ENCODE data around the gene RBM6. TPM values are rescaled to one million over a fixed set of nuclear protein-coding genes. Genes with fewer than 3 reads are reported as not detected.
A peak's percentile ranks its signal among the peaks of the same experiment; 100 is the strongest.

RBM6 gene
- total RNA-seq, 6 experiments from 2014 or later = 32.5 to 41.6 (median 34.5) TPM

DNA sequence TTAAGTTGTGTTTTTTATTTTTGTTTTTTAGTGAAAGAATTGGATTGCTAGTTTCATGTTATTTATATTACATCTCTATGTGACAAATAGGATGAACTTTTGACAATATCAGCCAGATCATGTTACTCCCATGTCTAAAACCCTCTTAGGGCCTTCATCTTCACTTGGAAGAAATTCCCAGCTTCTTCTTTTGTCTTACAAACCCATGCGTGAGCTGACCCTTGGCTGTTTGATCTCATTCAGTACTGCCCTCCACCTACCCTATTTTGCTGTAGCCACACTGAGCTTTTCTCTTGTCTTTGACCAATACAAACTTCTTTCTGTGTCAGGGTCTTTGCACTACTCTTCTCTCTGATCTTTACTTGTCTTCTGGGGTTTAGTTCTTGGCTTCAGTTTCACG, 37.0 kb downstream of the RBM6 start:
- Mint-ChIP-seq H3K4me3 (no peak overlapping the region), H3K27ac (no peak overlapping the region), H3K9me3 (no peaks in the 10 kb centered on the region), H3K4me1 (ENCODE audit: low read depth) (peaks cover 17% of the 10 kb centered on the region), H3K36me3 (ENCODE audit: low read depth) (no peaks in the 10 kb centered on the region), H3K27me3 (ENCODE audit: insufficient read depth) (peaks cover 2% of the 10 kb centered on the region; the same call in 1 of the 2 replicates)
- DNase-seq = no peak
- TF ChIP-seq, protein P1, sequence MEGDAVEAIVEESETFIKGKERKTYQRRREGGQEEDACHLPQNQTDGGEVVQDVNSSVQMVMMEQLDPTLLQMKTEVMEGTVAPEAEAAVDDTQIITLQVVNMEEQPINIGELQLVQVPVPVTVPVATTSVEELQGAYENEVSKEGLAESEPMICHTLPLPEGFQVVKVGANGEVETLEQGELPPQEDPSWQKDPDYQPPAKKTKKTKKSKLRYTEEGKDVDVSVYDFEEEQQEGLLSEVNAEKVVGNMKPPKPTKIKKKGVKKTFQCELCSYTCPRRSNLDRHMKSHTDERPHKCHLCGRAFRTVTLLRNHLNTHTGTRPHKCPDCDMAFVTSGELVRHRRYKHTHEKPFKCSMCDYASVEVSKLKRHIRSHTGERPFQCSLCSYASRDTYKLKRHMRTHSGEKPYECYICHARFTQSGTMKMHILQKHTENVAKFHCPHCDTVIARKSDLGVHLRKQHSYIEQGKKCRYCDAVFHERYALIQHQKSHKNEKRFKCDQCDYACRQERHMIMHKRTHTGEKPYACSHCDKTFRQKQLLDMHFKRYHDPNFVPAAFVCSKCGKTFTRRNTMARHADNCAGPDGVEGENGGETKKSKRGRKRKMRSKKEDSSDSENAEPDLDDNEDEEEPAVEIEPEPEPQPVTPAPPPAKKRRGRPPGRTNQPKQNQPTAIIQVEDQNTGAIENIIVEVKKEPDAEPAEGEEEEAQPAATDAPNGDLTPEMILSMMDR (IDR thresholded peaks at IDR 0.05) = no peak

- no peaks in the 10 kb centered on the region for H3K9me3 Mint-ChIP-seq
- TF ChIP-seq, protein P1 (IDR thresholded peaks at IDR 0.05) = no peak
- DNase-seq = no peak
- peaks cover 2% of the 10 kb centered on the region; the same call in 1 of the 2 replicates for H3K27me3 Mint-ChIP-seq (ENCODE audit: insufficient read depth)
- no peak overlapping the region for H3K4me3 Mint-ChIP-seq
- no peak overlapping the region for H3K27ac Mint-ChIP-seq
- H3K36me3 Mint-ChIP-seq (ENCODE audit: low read depth) = no peaks in the 10 kb centered on the region
- no peaks in the 10 kb centered on the region for H3K4me1 Mint-ChIP-seq (ENCODE audit: low read depth)
Measured at GRCh38 chr3:49984394-49984793, 44.4 kb downstream of the RBM6 start.

GRCh38 chr3:49992326-49992725, 52.4 kb downstream of the RBM6 start:
- no peaks in the 10 kb centered on the region; the same call in 1 of the 2 replicates for H3K36me3 Mint-ChIP-seq (ENCODE audit: low read depth)
- peaks cover 3% of the 10 kb centered on the region for H3K4me1 Mint-ChIP-seq (ENCODE audit: low read depth)
- DNase-seq = no peak
- no peaks in the 10 kb centered on the region for H3K9me3 Mint-ChIP-seq
- no peak overlapping the region for H3K27ac Mint-ChIP-seq
- no peak overlapping the region for H3K4me3 Mint-ChIP-seq
- H3K27me3 Mint-ChIP-seq (ENCODE audit: insufficient read depth) = no peaks in the 10 kb centered on the region
- TF ChIP-seq, protein P1 (IDR thresholded peaks at IDR 0.05) = no peak

- no peaks in the 10 kb centered on the region for H3K27me3 Mint-ChIP-seq (ENCODE audit: insufficient read depth)
- DNase-seq = no peak
- no peak overlapping the region for H3K4me3 Mint-ChIP-seq
- H3K9me3 Mint-ChIP-seq = no peaks in the 10 kb centered on the region
- no peak overlapping the region for H3K27ac Mint-ChIP-seq
- TF ChIP-seq, protein P1 (IDR thresholded peaks at IDR 0.05) = no peak
- peaks cover 2% of the 10 kb centered on the region; the same call in 1 of the 2 replicates for H3K36me3 Mint-ChIP-seq (ENCODE audit: low read depth)
- H3K4me1 Mint-ChIP-seq (ENCODE audit: low read depth) = peaks cover 22% of the 10 kb centered on the region
Measured at GRCh38 chr3:49994476-49994875, 54.5 kb downstream of the RBM6 start.

DNA sequence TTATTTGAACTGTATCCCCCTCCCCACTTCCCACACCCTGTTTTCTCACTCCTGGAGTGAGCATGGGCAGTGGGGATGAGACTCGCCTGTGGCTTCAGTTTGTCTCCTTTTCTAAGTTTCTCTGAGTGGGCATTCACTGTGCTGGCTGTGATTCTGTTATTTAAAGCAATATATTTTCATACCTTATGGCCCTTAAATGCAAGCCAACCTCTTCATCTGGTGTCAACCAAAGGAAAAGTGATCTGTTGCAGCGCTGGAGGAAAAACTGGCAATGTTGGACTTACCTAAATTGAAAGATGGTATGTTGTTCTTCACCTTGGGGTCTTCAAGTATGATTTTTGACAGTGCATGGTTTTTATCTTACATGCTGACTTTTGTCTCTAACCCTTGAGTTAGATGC, 56.1 kb downstream of the RBM6 start:
- TF ChIP-seq, protein P1 (IDR thresholded peaks at IDR 0.05) = no peak
- H3K4me1 Mint-ChIP-seq (ENCODE audit: low read depth) = peaks cover 22% of the 10 kb centered on the region
- no peak for DNase-seq
- no peak overlapping the region for H3K4me3 Mint-ChIP-seq
- H3K36me3 Mint-ChIP-seq (ENCODE audit: low read depth) = peaks cover 6% of the 10 kb centered on the region; the same call in 1 of the 2 replicates
- H3K9me3 Mint-ChIP-seq = no peaks in the 10 kb centered on the region
- H3K27me3 Mint-ChIP-seq (ENCODE audit: insufficient read depth) = no peaks in the 10 kb centered on the region
- no peak overlapping the region for H3K27ac Mint-ChIP-seq

DNA sequence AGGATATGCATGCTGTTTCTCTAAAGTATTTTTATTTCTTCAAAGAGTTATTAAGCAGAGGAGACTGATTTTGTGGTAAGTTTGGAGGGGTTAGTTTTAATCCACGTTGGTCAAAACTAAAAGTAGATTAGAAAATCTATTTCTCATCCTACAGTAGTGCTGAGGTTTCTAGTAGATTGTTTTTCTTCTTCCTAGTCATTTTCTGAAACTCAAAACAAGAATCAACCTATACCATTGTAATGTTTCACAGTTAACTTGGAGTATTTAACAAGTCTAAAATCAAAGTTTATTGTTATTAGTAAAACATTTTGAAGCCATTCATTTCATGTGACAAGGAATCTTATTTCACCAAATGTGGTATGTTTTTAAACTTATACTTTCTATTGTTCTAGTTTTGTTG, 57.9 kb downstream of the RBM6 start:
- DNase-seq = no peak
- TF ChIP-seq, protein P1 (IDR thresholded peaks at IDR 0.05) = no peak
- H3K4me1 Mint-ChIP-seq (ENCODE audit: low read depth) = peaks cover 22% of the 10 kb centered on the region
- peak overlapping the region; percentile 46; the same call in 1 of the 2 replicates for H3K27ac Mint-ChIP-seq
- H3K9me3 Mint-ChIP-seq = no peaks in the 10 kb centered on the region
- no peak overlapping the region for H3K4me3 Mint-ChIP-seq
- H3K27me3 Mint-ChIP-seq (ENCODE audit: insufficient read depth) = no peaks in the 10 kb centered on the region
- H3K36me3 Mint-ChIP-seq (ENCODE audit: low read depth) = peaks cover 12% of the 10 kb centered on the region; the same call in 1 of the 2 replicates
